ENCODE measurements around the gene DIPK1A. TPM values are rescaled to one million over a fixed set of nuclear protein-coding genes. Genes with fewer than 3 reads are reported as not detected.

DIPK1A gene
- total and polyA plus RNA-seq, 9 donors, result 4.7 to 15.4 (median 8.6) TPM

DNA sequence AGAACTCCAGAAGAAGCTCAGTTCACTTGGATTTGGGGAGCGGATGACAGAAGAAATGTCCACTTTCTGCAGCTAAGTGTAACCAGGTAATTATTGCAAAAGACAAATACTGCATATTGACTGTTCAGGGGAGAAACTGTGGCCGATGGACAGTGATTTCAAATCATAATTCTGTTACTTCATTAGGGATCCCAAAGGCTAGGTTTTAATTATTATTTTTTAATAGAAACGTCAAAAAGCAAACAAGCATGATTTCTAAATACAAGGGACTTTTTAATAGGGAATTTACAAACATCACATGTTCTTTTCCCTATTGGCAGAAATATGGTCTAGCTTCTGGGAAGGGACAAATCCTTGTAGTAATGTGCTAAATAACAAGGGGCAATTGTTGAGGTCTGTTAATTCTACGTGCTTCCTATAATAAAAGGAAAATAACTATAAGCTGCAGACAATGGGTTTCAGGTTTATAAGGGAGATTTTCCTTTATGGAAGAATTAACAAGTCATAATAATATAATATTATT lies 15.5 kb downstream of the DIPK1A start:
- WGBS, 3 donors, result 79 to 86% (median 82%) methylated on average over 4 of the region's 4 CpGs
- no peak for DNase-seq
- Histone ChIP-seq H3K9me3 (no peaks in the 10 kb centered on the region), H3K27ac (no peak overlapping the region), H3K27me3 (no peaks in the 10 kb centered on the region), H3K4me1 (ENCODE audit: insufficient read depth) (no peaks in the 10 kb centered on the region), H3K36me3 (no peaks in the 10 kb centered on the region), H3K4me3 (no peak overlapping the region)
- TF ChIP-seq, protein P1, sequence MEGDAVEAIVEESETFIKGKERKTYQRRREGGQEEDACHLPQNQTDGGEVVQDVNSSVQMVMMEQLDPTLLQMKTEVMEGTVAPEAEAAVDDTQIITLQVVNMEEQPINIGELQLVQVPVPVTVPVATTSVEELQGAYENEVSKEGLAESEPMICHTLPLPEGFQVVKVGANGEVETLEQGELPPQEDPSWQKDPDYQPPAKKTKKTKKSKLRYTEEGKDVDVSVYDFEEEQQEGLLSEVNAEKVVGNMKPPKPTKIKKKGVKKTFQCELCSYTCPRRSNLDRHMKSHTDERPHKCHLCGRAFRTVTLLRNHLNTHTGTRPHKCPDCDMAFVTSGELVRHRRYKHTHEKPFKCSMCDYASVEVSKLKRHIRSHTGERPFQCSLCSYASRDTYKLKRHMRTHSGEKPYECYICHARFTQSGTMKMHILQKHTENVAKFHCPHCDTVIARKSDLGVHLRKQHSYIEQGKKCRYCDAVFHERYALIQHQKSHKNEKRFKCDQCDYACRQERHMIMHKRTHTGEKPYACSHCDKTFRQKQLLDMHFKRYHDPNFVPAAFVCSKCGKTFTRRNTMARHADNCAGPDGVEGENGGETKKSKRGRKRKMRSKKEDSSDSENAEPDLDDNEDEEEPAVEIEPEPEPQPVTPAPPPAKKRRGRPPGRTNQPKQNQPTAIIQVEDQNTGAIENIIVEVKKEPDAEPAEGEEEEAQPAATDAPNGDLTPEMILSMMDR (IDR thresholded peaks at IDR 0.05), result no peak
- TF ChIP-seq EP300 (IDR thresholded peaks at IDR 0.05) (no peak), POLR2A (IDR thresholded peaks at IDR 0.05) (no peak)
- intact Hi-C loops (cut with DNase I), result no loop called here

DNA sequence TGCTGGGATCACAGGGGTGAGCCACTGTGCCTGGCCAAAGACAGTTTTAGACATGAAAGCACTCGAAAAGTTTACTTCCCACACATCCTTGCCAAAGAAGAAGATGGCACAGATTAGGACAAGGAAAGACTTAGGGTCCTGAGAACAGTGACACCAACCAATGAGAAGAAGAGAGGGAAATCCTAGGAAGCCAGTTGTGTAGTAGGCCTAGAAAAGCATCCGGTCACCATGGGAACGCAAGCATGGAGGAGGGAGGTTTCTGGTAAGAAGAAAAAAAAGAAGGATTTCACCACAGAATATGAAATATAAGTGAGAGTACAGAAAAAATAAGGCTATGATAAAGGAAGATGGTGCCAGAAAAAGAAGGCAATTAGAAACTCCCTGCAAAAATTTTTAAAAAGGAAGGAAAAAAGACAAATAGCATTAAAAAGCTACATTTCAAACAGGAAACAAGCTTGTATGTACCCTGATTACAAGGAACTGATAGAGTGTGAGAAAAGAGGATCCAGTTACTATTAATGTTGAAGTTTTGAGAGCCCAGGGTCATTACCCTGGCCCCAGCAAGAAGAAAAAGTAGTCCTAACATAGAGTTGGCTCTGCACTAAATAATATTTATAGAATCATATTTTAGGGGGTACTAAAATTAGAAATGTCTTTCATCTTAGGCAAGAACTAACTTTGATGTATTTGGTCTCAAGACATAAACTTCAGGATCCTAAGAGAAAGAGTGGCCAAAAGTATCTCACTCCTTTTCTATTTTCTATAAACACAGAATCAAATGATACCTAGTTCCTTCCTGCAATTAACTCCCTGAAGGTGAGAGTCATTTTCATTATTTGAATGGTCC lies 16.1 kb downstream of the DIPK1A start:
- Histone ChIP-seq H3K4me1 (ENCODE audit: insufficient read depth) (no peaks in the 10 kb centered on the region), H3K4me3 (no peak overlapping the region), H3K27ac (no peak overlapping the region), H3K9me3 (no peaks in the 10 kb centered on the region), H3K27me3 (no peaks in the 10 kb centered on the region), H3K36me3 (no peaks in the 10 kb centered on the region)
- no peak for DNase-seq
- intact Hi-C loops (cut with DNase I), result no loop called here
- WGBS, 3 donors, result 73 to 82% (median 80%) methylated on average over 3 of the region's 3 CpGs
- TF ChIP-seq, protein P1 (IDR thresholded peaks at IDR 0.05), result no peak
- no peak for TF ChIP-seq POLR2A (IDR thresholded peaks at IDR 0.05)
- TF ChIP-seq EP300 (IDR thresholded peaks at IDR 0.05), result no peak

DNA sequence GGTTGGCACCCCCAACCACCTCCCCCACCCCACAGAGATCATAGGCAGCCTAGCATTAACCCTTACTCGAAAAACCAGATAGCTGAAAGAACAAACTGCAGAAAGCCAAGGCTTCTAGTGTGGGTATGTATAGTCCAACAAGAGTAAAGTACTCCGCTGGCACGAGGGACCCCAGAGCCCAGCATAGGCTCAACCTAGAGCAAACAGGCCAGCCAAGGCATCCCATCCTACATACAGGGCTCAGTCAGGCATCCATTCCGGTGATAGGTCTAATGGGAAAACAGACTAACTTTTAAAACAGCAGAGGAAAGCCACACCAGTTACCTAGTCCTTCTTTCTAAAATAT lies 17.8 kb downstream of the DIPK1A start:
- Histone ChIP-seq H3K27ac (no peak overlapping the region), H3K4me1 (ENCODE audit: insufficient read depth) (no peaks in the 10 kb centered on the region)

DNA sequence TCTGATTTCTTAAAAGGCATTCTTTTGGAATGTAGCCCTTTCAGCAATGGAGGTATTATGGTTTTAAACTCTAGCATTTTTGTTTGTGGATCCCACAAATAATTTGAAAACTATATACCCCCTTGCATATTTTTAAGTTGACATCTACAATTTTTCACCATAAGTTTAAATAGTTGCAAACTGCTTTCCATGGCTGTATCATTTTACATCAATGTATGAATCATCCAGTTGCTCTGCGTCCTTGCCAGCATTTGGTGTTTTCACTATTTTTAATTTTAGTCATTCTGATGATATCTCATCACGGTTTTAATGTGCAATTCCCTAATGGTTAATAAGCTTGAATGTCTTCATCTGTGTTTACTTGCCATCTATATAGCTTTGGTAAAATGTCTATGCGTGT lies 20.7 kb downstream of the DIPK1A start:
- H3K9me3 ChIP-seq, result no peaks in the 10 kb centered on the region
- no peak overlapping the region for H3K27ac ChIP-seq
- no peak for DNase-seq
- no peaks in the 10 kb centered on the region for H3K27me3 ChIP-seq
- peaks cover 2% of the 10 kb centered on the region for H3K4me1 ChIP-seq (ENCODE audit: insufficient read depth)
- WGBS, 3 donors, result 59 to 71% (median 69%) methylated on average over 3 of the region's 3 CpGs
- no peaks in the 10 kb centered on the region for H3K36me3 ChIP-seq
- H3K4me3 ChIP-seq, result no peak overlapping the region
- TF ChIP-seq POLR2A (IDR thresholded peaks at IDR 0.05) (no peak), EP300 (IDR thresholded peaks at IDR 0.05) (no peak)
- TF ChIP-seq, protein P1 (IDR thresholded peaks at IDR 0.05), result no peak
- intact Hi-C loops (cut with DNase I), result no loop called here

More for the DNA sequence above, 17.8 kb downstream of the DIPK1A start:
- no peaks in the 10 kb centered on the region for H3K9me3 ChIP-seq
- intact Hi-C loops (cut with DNase I), result no loop called here
- H3K27me3 ChIP-seq, result no peaks in the 10 kb centered on the region
- H3K36me3 ChIP-seq, result no peaks in the 10 kb centered on the region
- no peak for DNase-seq
- TF ChIP-seq, protein P1 (IDR thresholded peaks at IDR 0.05), result no peak
- no peak for TF ChIP-seq POLR2A (IDR thresholded peaks at IDR 0.05)
- TF ChIP-seq EP300 (IDR thresholded peaks at IDR 0.05), result no peak
- H3K4me3 ChIP-seq, result no peak overlapping the region
- WGBS, 3 donors, result 90 to 97% (median 93%) methylated on average over 4 of the region's 4 CpGs
